ENCODE results near the gene DISC1.

Gene DISC1

DNA sequence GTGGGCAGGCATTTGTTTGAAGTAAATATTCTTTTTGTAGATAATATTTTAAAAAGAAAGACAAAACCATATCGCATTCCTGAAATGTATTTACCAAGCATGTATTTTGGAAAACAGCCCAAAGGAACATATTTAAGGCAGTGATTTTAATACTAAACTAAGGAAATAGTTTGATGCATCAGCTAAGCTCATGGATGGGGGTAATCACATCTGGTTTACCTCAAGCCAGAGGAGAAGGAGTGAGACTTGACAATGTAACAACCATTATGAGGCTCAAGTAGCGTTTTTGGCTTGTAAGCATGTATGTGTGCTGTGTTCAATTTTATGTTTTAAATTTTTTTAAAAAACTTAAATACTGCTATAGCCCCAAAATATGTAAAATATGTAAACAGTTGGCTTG, 390.5 kb downstream of the DISC1 start:
- no peak for DNase-seq

DNA sequence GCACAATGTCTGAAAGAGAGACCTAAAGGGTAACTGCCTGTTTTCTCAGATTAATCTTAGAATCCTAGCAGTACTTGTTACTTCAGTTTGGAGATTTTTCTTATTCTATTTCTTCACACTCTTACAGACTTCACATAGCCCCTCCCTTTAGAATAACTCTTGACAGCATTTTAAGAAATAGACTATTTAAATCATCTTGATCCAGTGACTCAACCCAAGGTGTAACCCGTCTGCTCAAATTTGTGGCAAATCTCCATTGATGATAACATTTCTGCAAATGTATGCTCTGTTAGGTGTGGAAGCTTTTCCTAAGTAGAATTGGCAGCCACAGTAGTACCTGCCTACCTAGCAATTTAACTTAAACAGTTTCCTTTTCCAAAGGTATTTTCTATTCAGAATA, 391.2 kb downstream of the DISC1 start:
- DNase-seq: no peak

DNA sequence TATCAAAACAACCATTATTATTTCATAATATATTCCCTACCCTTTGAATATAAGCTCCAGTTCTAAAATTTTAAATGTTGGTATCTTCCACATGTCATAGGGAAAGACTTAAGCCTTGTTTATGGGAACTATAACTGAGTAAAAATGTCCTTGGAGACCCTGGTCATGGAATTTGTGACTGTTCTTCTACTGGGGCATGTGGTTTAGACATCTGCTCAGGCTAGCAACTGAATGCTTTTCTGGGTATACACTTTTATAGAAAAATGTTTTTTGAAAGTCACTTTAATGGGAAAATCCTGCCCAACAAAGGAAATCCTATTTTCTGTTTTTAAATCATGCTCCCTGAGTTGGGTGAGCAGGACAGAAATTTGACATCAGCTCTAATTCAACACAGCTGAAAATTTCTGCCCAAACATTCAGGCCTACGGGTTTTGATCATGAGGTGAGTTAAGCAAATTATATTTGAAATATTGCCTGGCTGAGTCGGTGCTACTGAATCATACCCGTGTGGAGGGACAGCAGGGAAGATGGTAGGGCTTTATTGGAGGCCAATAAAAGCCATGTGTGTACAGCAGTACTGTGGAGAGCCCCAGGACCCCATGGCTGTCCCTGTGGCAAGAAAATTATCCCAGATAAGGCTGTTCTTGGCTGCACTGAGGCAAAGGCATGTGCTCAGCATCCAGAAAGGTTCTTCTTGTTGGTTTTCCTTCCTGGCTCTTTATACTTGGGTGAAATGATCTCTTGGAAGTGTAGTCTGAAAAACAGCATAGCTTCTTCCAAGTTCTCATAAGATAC, 391.8 kb downstream of the DISC1 start:
- DNase-seq: no peak

DNA sequence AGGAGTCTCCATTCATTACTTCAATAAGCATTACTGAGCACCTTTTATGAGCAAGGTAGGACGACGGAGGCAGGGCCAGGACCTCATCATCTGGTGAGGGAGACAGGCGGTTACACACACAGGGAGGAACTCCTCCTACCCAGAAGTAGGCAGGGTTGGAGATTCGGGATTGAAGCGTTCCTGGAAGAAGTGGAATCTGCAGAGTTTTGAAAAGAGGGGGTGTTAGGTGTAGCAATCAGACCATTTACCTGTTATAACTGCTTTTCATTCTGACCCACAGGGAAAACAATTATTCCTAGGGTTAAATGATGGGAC, 392.4 kb downstream of the DISC1 start:
- DNase-seq: no peak

DNA sequence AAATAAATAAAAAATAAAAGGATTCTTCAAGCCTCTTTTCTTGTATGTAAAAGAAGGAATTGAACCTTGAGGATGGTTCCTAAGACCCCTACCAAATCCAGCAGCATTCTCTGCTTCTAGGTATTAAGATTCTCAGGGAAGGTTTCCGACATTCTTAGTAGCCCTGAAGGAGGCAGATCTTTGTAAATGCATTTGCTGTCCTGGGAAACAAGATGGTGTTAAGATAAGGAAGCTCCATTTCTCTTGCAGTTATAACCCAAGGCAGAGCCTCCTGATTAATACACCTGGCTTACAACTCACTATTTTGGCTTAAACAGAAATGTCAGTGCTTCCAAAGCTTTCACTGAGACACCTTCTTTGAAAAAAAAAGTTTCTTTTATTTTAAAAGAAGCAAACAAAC, 393.8 kb downstream of the DISC1 start:
- DNase-seq: no peak

DNA sequence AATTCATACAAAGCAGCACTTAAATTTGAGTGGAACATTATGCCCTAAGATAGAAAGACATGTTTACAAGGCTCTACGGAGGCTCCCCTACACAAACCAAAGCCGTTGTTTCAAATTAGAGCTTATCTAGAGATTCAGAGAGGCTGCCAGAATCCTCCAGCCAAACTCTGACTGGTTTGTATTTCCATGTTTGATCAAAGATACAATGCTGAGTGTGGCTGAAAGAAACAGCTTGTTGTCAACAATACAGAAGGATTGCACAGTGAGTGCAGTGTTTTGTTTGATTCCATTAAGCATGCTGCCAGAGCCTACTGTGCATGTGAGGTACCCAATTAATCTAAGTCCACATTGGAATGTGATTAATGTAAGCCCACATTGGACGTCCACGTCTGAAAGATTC, 402.7 kb downstream of the DISC1 start:
- no peak for DNase-seq

DNA sequence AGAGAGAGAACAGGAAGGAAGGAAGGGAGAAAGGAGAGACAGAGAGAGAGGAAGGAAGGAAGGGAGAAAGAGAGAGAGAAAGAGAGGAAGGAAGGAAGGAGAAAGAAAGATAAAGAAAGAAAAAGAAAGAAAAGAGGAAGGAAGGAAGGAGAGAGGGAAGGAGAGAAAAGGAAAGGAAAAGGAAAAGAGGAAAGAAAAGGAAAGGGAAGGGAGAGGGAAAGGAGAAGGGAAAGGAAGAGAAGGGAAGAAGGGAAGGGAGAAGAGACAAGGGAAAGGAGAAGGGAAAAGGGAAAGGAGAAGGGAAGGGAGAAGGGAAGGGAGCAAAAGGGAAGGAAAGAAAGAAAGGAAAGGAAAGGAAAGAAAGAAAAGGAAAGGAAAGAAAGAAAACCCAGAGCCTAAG, 404.6 kb downstream of the DISC1 start:
- no peak for DNase-seq

DNA sequence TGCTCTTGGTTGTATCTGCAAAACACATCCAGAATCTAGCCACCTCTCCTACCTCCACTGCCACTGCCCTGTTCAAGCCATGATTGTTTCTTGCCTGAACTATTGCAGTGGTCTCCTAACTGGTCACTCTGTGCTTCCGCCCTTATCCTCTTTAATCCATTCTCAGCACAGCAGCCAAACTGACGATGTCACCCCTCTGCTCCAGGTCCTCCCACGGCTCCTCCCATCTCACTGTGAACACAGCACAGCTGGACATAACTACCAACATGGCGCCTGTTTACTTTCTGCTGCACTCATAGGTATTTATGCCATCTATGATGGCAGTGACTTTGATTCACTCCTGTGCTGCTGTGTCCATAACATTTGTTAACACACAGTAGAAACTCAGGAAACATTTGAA, 406.7 kb downstream of the DISC1 start:
- no peak for DNase-seq

DNA sequence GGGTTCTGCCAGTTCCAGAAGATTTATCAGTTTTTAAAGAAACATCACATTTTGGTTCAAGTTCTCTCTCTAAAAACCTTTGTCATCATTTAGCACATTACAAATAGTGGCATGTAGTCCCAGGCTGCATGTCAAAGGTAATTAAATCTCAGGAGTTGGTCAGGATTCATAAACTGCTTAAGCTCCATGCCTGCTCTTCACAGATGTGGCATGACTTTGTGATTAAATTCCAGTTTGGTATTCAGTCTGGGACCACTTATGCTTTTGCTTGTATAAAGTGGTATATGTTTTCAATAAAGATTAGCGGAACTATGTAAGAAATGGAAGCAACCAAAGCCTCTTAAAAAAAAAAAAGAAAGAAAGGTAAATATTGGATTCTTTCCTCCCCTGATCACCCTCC, 408.0 kb downstream of the DISC1 start:
- no peak for DNase-seq

DNA sequence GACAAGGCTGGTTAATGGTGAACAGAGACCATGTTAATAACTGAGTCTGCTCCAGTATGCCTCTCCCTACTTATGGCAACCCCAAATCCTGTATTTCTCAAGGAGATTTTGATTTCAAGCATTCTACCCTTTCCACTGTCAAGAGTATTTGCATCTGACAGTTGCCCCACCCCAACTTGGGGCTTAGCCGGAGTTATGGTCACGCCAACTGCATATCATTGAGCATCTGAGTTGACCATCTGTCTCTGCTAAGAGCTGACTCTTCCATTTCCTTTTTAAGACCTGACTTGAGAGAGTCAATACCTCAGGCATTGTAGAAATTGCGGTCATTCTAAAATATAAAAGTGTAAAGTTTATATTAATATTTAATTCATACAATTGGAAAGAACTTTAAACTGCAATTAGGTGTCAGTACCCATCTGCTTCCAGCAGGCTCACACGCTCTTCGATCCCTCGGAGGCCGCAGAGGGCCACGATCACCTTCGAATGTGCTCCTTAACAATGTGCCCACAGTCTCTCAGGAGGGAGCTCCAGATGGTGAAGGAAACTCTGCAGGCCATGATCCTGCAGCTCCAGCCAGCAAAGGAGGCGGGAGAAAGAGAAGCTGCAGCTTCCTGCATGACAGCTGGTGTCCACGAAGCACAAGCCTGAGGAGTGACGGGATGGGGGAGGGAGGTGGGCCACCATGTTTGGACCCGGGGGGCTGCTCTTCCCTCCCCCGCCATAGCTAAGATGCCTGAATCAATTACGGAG, 409.8 kb downstream of the DISC1 start:
- DNase-seq: no peak

DNA sequence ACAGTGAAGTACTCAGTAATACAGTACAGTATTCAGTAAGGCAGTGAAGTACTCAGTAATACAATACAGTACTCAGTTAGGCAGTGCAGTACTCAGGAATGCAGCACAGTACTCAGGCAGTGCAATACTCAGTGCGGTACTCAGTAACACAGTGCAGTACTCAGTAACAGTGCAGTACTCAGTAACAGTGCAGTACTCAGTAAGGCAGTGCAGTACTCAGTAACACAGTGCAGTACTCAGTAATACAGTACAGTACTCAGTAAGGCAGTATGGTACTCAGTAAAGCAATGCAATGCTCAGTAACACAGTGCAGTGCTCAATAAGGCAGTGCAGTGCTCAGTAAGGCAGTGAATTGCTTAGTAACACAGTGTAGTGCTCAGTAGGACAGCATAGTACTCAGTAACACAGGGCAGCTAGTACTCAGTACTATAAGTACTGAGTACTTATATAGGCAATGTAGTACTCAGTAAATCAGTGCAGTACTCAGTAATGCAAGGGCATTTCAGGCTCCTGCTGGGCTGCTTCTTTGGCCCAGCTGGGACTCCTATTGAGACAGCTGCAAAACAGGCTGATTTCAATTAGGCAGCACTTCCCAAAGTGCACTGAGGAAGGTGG, 411.3 kb downstream of the DISC1 start:
- DNase-seq: no peak

DNA sequence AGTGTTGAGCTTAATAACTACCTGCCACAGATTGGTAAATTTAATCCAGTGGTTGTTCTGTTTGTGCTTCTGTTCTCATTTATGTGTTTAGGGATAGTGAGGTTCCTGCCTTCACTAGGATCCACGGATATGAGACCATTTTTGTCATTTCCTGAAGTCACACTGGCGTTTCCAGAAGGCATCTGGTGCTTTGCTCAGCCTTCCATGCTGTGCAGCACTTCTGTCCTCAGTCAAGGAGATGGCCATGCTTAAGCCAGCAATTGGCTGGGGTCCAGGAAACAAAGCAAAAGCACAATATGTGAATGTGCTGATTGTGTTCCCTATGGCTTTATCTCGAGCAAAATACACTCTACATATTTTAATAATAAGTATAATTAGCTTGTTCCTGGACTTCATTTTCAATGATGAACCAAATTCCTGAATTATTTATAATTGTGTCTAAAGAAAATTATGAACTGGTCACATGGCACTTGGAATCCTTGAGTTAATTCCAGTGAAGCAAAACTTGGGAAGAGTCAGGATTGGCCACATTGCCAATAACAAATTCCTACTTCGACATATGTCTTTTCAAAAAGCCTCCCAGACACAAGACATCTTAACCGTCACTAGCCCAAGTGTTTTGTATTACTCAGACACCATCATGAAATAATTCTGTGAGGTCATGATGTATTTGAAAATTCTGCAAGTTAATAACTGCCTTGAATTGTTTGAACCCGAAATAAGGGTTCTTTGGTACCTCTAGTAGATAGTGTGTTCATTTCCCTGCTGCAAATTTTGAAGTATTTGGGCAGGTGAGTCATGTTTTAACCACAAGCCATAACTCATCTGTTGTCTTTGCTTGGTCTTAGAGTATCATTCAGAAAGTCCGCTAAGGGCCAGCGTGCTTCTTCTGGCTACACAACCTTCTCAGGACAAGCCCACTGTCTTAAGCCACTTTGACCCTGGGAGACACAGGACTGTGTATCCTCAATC, 412.4 kb downstream of the DISC1 start:
- DNase-seq: peak; percentile 25

DNA sequence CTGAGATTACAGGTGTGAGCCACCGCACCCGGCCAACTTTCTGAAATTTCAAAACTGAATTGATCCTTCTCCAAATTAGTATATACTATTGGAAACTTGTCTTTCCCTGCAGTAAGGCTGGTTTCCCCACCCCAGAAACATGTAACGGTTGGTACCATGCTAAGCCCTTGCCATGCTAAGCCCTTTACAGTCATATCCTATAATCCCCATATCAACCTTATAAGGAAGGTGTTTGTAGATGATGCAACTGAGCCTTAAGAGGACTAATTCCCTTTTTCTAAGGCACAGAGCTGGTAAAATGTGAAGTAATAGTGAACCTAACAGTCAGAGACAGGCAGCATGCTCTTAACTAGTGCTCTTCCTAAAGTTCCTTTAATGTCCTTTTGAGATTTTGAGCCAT, 413.7 kb downstream of the DISC1 start:
- no peak for DNase-seq

DNA sequence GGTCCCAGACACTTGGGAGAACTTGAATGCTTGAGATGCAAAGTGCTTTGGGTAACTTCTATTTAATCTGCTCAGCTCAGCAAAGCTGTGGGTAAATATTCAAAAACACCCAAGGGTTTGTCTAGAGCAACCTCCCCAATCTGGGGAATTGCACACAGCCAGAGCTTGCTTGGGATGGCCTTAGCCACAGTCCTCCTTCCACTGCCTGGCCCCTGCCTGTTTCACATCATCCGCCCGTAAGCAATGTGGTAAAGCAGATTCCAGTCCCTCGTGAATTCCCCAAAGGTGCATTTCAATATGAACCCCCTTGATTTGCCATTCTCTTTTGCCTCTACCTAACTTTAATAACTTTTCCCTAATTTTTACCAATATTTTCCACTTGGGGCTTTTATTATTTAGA, 418.1 kb downstream of the DISC1 start:
- no peak for DNase-seq

DNA sequence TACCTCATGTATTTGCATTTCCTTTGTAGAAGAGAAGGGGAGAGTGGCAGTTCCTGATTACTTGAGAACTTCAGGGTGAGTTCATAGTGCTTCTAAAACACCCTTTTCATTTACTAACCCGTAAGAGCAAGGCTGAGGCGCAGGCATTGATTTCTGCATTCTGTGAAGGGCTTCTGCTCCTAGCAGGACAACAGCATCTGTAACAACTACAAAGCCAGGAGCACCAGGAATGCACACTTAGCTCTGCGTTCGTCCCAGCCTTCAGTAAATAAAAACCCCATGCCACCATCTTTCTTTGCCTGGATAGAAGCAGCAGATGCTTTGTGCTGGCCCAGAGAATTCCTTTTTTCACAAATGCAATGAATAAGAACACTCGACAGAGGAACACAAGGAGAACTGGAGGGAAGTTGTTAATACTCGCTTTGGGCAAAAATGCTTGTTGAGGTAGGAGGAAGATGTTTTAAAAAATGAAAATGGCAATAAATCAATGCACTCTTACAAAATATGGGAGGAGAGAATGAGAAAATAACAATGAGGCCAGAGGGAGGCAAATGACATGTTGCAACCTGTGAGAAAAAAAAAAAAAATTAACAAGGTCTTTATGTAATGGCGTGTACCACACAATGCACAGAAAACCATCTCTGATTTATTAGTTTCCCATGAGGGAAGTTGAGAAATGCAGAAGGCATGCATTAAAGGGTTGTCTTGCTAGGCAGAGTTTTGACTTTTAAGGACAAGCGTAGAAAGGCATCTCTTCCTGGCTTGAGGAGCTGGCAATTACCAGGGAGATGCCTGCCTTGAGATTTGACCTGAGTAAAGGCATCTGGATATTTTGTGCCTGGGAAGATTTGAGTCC, 418.8 kb downstream of the DISC1 start:
- no peak for DNase-seq

DNA sequence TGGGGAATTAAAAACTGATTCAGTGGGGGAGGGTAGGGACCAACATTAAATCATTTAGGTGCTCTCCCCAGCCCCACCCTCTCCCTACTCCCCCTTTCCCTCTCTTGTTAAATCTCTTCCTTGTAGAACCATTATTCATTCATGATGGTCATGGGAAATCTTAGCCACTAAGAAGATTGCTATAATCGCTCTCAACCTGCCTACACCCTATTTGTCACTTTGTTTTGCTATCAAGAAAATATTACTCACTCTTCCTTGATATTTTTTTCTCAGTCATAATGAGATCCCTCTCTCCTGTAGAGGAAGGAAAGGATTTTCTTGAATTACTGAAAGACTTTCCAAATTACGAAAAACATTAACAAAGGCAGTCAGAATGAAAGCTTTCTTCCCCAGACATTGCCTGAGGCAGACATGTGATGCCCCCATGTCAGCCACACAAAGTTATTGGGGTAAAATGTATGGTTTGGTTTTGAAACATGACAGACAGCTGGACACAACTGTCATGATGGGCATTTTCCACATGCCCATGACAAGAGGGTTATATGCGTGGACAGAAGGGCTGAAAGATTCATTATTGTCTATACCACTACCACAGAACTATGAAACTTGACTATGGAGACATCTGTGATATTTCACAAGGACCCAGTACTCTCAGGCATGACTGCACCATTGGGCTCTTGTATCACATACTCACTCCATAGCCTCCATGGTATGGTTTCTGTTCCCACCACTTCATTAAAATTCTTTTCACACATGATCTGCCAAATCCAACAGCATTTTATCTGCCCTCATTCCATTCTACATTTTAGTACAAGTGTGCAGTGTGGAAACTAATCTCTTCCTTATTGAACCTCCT, 420.1 kb downstream of the DISC1 start:
- no peak for DNase-seq

DNA sequence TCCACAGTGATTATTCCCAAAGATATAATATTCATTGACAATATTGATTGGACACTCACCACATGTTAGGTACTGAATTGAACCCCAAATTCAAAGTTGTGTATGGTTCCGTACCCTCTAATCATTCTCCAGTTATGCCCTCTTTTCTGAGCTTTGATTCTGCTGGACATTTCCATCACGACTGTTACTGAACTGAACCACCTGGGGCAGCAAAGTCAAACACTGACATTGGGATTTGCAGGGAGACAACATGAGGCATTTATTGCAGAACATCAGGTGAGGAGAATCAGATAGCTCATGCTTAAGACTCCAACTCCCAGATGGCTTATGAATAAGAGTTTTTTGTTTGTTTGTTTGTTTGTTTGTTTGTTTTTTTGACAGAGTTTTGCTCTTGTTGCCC, 420.9 kb downstream of the DISC1 start:
- no peak for DNase-seq

DNA sequence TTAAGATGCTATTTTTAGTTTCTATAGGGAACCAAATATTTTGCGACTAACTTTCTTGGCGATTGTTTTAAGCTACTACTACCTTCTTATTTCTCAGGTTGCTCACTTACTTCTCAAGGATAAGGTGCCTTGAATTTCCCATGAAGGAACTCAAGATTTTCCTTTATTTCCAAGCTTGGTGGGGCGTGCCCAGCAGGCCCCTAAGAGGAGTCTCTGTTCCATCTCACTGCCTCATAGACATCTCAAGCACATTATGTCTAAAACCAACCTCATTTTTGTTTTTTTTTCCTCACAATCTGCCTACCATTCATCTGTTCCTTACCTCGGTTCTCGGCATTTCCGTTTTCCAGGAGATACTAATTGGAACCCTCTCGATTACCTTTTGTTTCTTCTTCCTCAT, 421.9 kb downstream of the DISC1 start:
- DNase-seq: no peak

DNA sequence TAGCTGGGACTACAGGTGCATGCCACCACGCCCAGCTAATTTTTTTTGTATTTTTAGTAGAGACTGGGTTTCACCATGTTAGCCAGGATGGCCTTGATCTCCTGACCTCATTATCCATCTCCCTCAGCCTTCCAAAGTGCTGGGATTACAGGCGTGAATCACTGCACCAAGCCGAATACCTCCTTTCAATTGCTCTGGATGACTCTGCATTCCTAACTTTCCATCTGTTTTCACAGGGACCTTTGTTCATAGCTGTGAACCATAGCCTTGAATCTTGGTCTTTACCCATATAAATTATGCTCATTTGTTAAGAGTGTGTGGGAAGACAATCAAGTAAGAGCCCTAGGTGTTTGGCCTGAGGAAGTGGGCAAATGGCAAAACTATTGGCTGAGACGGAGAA, 422.7 kb downstream of the DISC1 start:
- no peak for DNase-seq

DNA sequence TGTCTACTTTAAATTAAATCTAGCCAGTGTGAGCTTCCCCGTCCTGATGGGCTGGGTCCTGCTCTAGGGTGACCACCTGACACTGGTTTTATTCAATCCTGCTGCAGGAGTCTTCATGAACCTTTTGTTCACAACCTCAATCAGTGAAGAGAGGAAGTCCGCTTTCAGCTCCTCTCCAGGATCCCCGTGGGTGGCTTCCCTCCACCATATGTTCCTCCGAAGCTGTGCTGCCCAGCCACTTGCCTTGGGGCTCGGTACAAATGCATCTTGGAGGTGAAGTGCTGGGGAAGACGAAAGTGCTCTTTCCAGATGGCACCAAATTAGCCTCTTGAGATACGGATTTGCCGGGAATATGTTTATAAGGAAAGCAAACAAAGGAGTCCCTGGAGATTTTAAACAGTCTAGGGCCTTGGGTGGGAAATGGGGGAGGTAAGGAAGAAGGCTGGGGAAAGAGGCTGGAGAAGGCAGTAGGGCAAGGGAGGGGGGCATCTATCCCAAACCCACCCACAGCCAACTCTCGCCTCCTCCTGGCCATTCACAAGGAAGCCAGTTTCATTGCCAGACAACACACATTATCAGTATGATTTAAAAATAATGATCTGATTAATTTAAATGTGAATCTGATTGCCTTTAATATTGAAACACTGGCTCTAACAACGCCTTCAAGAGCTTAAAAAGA, 430.8 kb downstream of the DISC1 start:
- DNase-seq: no peak

DNA sequence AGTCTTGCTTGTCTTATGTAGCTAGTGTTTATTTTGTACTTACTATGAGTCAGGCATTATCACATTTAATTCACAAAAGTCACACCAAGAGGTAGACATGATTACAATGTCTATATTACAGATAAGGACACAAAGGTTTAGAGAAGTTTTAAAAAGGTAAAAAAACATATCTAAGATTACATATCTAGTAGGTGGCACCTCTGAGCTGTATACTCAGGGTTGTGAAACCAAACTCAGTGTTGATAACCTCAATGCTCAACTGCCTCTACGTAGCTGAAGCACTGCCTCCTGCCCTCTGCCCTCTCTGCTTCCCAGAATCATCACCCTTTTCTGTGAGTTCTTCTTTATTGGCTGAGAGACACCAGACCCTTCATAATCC, 431.3 kb downstream of the DISC1 start:
- DNase-seq: no peak

Data from NCI-H1694 treated with DMSO at 0.1 percent for 48 hours (cell line).